OCI-LY1 (cell line): Measurements from ENCODE around the gene TCEAL9.

Experiments used
- EZH2 ChIP-seq: fragments of 200-600 bp; sonication (generic), shearing (Covaris generic); IDR thresholded peaks from 2 replicates; pipeline ENCODE4 v1.8.0; 2017; ENCODE audit warnings: borderline replicate concordance, mixed run types, mild to moderate bottlenecking, antibody characterized with exemption, low read length, moderate library complexity, mixed read lengths
- TF ChIP-seq, protein P1 (sequence below): fragments of 200-600 bp; sonication (generic), shearing (Covaris generic); IDR thresholded peaks from 2 replicates; pipeline ENCODE4 v1.5.1; 2017; ENCODE audit warnings: mild to moderate bottlenecking, antibody characterized with exemption, low read length, moderate library complexity, mixed read lengths

DNA sequence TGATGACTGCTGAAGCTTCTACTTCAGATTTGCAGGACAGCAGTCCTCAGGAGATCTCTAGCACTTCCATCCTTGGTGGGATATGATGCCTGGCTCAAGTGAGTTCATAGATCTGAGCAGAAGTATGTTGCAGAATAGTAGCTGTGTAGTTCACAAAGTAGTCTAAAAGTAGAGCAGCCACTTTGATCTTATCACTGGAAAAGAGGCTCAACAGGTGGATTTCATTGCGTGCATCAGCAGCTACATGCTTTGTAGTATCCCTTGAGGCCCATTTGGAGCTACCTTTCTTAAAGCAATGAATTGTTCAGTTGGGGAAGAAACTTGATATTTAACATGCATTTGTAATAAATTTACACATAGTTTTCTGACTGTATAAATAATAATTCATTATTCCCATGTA is 50.0 kb downstream of the TCEAL9 start:
- TF ChIP-seq, protein P1, sequence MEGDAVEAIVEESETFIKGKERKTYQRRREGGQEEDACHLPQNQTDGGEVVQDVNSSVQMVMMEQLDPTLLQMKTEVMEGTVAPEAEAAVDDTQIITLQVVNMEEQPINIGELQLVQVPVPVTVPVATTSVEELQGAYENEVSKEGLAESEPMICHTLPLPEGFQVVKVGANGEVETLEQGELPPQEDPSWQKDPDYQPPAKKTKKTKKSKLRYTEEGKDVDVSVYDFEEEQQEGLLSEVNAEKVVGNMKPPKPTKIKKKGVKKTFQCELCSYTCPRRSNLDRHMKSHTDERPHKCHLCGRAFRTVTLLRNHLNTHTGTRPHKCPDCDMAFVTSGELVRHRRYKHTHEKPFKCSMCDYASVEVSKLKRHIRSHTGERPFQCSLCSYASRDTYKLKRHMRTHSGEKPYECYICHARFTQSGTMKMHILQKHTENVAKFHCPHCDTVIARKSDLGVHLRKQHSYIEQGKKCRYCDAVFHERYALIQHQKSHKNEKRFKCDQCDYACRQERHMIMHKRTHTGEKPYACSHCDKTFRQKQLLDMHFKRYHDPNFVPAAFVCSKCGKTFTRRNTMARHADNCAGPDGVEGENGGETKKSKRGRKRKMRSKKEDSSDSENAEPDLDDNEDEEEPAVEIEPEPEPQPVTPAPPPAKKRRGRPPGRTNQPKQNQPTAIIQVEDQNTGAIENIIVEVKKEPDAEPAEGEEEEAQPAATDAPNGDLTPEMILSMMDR = no peak
- no peak for TF ChIP-seq EZH2
